Spinal cord (tissue), 10 donors: ENCODE data around the gene CAMK2A. TPM values are rescaled to one million over a fixed set of nuclear protein-coding genes. Genes with fewer than 3 reads are reported as not detected.

ENCODE experiments used
- DNase-seq, 6 donors: peaks; one replicate each; pipeline versions ENCODE4 v3.0.0 to v3.0.0-alpha.2; 2013 to 2015; ENCODE audit warnings: low spot score in 6 of 6, low read depth in 4 of 6
- H3K27ac ChIP-seq: one replicate; pipeline ENCODE4 v1.5.1; 2013; ENCODE audit warnings: low read depth, low read length, control low read depth
- H3K27me3 ChIP-seq: one replicate; pipeline ENCODE4 v1.6.1; 2013; ENCODE audit warnings: low read length; ENCODE audit not compliant: control insufficient read depth, insufficient read depth
- H3K36me3 ChIP-seq: one replicate; pipeline ENCODE4 v1.6.1; 2013; ENCODE audit warnings: low read length; ENCODE audit not compliant: control insufficient read depth, insufficient read depth
- H3K4me1 ChIP-seq: one replicate; pipeline ENCODE4 v1.6.1; 2013; ENCODE audit warnings: low read length; ENCODE audit not compliant: control insufficient read depth, insufficient read depth
- H3K4me3 ChIP-seq: one replicate; pipeline ENCODE4 v1.5.1; 2013; ENCODE audit warnings: low read depth, low read length, control low read depth
- H3K9me3 ChIP-seq: one replicate; pipeline ENCODE4 v1.6.1; 2013; ENCODE audit warnings: low read length; ENCODE audit not compliant: control insufficient read depth, insufficient read depth
- WGBS: methylation state at CpG from one replicate; pipeline ENCODE4 v1.1.5; 2013; ENCODE audit warnings: missing lambda C conversion rate; ENCODE audit not compliant: insufficient coverage; 5-methylcytosine and 5-hydroxymethylcytosine counted together
- polyA plus RNA-seq, 2 donors: library from polyadenylated mRNA; unstranded; fragments of 120-200 nt; gene quantifications; one replicate each; pipeline ENCODE4 v1.2.1, GENCODE V29; 2013; ENCODE audit not compliant: insufficient read length in 2 of 2
- total RNA-seq, 2 donors: library from RNA; depleted of rRNA in 1 of 2; stranded (reverse); fragments of 120-200 nt in 1 of 2; fragments of >200 nt in 1 of 2; gene quantifications; one replicate each; pipeline versions ENCODE4 v1.2.3 to v1.2.4, GENCODE V29; 2013 to 2014
- donor health status: healthy.

The CAMK2A gene
- total and polyA plus RNA-seq, 4 donors, result 5.7 to 26.8 (median 23.5) TPM

GRCh38 chr5:150271923-150272322 is 17.6 kb downstream of the CAMK2A start:
- no peak overlapping the region for H3K27ac ChIP-seq
- no peaks in the 10 kb centered on the region for H3K27me3 ChIP-seq

GRCh38 chr5:150271296-150271692 is 18.3 kb downstream of the CAMK2A start:
- no peaks in the 10 kb centered on the region for H3K9me3 ChIP-seq
- H3K4me1 ChIP-seq, result peaks cover 23% of the 10 kb centered on the region
- peaks cover 28% of the 10 kb centered on the region for H3K36me3 ChIP-seq
- DNase-seq, result no peak
- 79% methylated on average over 8 of the region's 8 CpGs for WGBS
- no peak overlapping the region for H3K27ac ChIP-seq
- H3K27me3 ChIP-seq, result no peaks in the 10 kb centered on the region
- no peak overlapping the region for H3K4me3 ChIP-seq

More at GRCh38 chr5:150271923-150272322, 17.6 kb downstream of the CAMK2A start:
- Histone ChIP-seq H3K4me1 (peaks cover 17% of the 10 kb centered on the region), H3K36me3 (peaks cover 28% of the 10 kb centered on the region), H3K4me3 (no peak overlapping the region), H3K9me3 (no peaks in the 10 kb centered on the region)
- 83% methylated on average over 3 of the region's 5 CpGs for WGBS
- DNase-seq, result no peak

GRCh38 chr5:150270541-150271295 is 18.9 kb downstream of the CAMK2A start:
- WGBS, result 42% methylated on average over 11 of the region's 12 CpGs
- Histone ChIP-seq H3K36me3 (peaks cover 28% of the 10 kb centered on the region), H3K4me3 (no peak overlapping the region), H3K4me1 (peaks cover 23% of the 10 kb centered on the region), H3K27me3 (no peaks in the 10 kb centered on the region), H3K27ac (no peak overlapping the region), H3K9me3 (no peaks in the 10 kb centered on the region)
- peak in 1 of 6 donors; percentile 48 for DNase-seq

GRCh38 chr5:150266871-150267291 is 22.7 kb downstream of the CAMK2A start:
- WGBS, result no CpG with 5 or more reads among the region's 4 CpGs
- no peaks in the 10 kb centered on the region for H3K27me3 ChIP-seq
- peaks cover 35% of the 10 kb centered on the region for H3K36me3 ChIP-seq
- DNase-seq, result peak in 2 of 6 donors; percentile 68 to 78
- H3K9me3 ChIP-seq, result no peaks in the 10 kb centered on the region
- peaks cover 34% of the 10 kb centered on the region for H3K4me1 ChIP-seq
- no peak overlapping the region for H3K4me3 ChIP-seq
- H3K27ac ChIP-seq, result no peak overlapping the region

- Histone ChIP-seq H3K4me3 (no peak overlapping the region), H3K27ac (no peak overlapping the region)
- WGBS, result 64% methylated on average over 2 of the region's 6 CpGs
Observed at GRCh38 chr5:150265870-150266383, 23.6 kb downstream of the CAMK2A start.

GRCh38 chr5:150264667-150265603 is 24.6 kb downstream of the CAMK2A start:
- Histone ChIP-seq H3K36me3 (peaks cover 20% of the 10 kb centered on the region), H3K9me3 (no peaks in the 10 kb centered on the region), H3K4me3 (no peak overlapping the region), H3K4me1 (peaks cover 26% of the 10 kb centered on the region), H3K27ac (no peak overlapping the region), H3K27me3 (no peaks in the 10 kb centered on the region)
- no peak for DNase-seq
- WGBS, result 85% methylated on average over 16 of the region's 23 CpGs

More at GRCh38 chr5:150265870-150266383, 23.6 kb downstream of the CAMK2A start:
- Histone ChIP-seq H3K27me3 (no peaks in the 10 kb centered on the region), H3K36me3 (peaks cover 27% of the 10 kb centered on the region), H3K9me3 (no peaks in the 10 kb centered on the region), H3K4me1 (peaks cover 33% of the 10 kb centered on the region)
- no peak for DNase-seq

- no peaks in the 10 kb centered on the region for H3K27me3 ChIP-seq
- H3K4me3 ChIP-seq, result no peak overlapping the region
- DNase-seq, result peak in 2 of 6 donors; percentile 57 to 65
- H3K4me1 ChIP-seq, result peaks cover 26% of the 10 kb centered on the region
- no peaks in the 10 kb centered on the region for H3K9me3 ChIP-seq
- H3K27ac ChIP-seq, result no peak overlapping the region
- peaks cover 17% of the 10 kb centered on the region for H3K36me3 ChIP-seq
- WGBS, result 48% methylated on average over 8 of the region's 11 CpGs
Observed at GRCh38 chr5:150263801-150264621, 25.6 kb downstream of the CAMK2A start.

- H3K27me3 ChIP-seq, result no peaks in the 10 kb centered on the region
- H3K9me3 ChIP-seq, result no peaks in the 10 kb centered on the region
- WGBS, result 85% methylated on average over 4 of the region's 5 CpGs
- no peak overlapping the region for H3K27ac ChIP-seq
- peaks cover 26% of the 10 kb centered on the region for H3K4me1 ChIP-seq
- peaks cover 17% of the 10 kb centered on the region for H3K36me3 ChIP-seq
- no peak overlapping the region for H3K4me3 ChIP-seq
- no peak for DNase-seq
Observed at GRCh38 chr5:150263375-150263775, 26.2 kb downstream of the CAMK2A start.

GRCh38 chr5:150262502-150262901 is 27.1 kb downstream of the CAMK2A start:
- Histone ChIP-seq H3K4me3 (no peak overlapping the region), H3K9me3 (no peaks in the 10 kb centered on the region), H3K27ac (no peak overlapping the region), H3K36me3 (peaks cover 17% of the 10 kb centered on the region), H3K4me1 (peaks cover 34% of the 10 kb centered on the region), H3K27me3 (no peaks in the 10 kb centered on the region)
- 80% methylated on average over 1 of the region's 7 CpGs for WGBS
- no peak for DNase-seq
